HEK293 (cell line): Measurements from ENCODE around the gene S100A14.

Experiments
- CTCF ChIP-seq: fragments of 450-650 bp; formaldehyde crosslinking; IDR thresholded peaks from 2 replicates; pipeline ENCODE4 v1.5.1; 2016; ENCODE audit warnings: missing biosample characterization, missing genetic modification characterization
- KLF16 ChIP-seq: fragments of 450-650 bp; formaldehyde crosslinking; IDR thresholded peaks from 2 replicates; pipeline ENCODE4 v1.5.1; 2017; ENCODE audit warnings: missing biosample characterization, missing genetic modification characterization
- PRDM10 ChIP-seq: fragments of 450-650 bp; formaldehyde crosslinking; IDR thresholded peaks from 2 replicates; pipeline ENCODE4 v1.5.1; 2016; ENCODE audit warnings: missing biosample characterization, missing genetic modification characterization
- REST ChIP-seq: fragments of 450-650 bp; formaldehyde crosslinking; IDR thresholded peaks from 2 replicates; pipeline ENCODE4 v1.5.1; 2016; ENCODE audit warnings: missing biosample characterization, missing genetic modification characterization
- ZEB2 ChIP-seq: fragments of 450-650 bp; formaldehyde crosslinking; IDR thresholded peaks from 2 replicates; pipeline ENCODE4 v1.5.1; 2016; ENCODE audit warnings: missing biosample characterization, missing genetic modification characterization
- ZNF2 ChIP-seq: fragments of 450-650 bp; formaldehyde crosslinking; IDR thresholded peaks from 2 replicates; pipeline ENCODE4 v1.5.1; 2016; ENCODE audit warnings: missing biosample characterization, missing genetic modification characterization
- ZNF37A ChIP-seq: fragments of 450-650 bp; IDR thresholded peaks from 2 replicates; pipeline ENCODE4 v1.5.1; 2018; ENCODE audit warnings: missing biosample characterization, missing genetic modification characterization
- ZNF792 ChIP-seq: fragments of 450-650 bp; formaldehyde crosslinking; IDR thresholded peaks from 2 replicates; pipeline ENCODE4 v1.5.1; 2016; ENCODE audit warnings: missing biosample characterization, missing genetic modification characterization
- ZNF837 ChIP-seq: fragments of 450-650 bp; formaldehyde crosslinking; IDR thresholded peaks from 2 replicates; pipeline ENCODE4 v1.5.1; 2016; ENCODE audit warnings: missing biosample characterization, missing genetic modification characterization
- ZSCAN5A ChIP-seq: fragments of 450-650 bp; formaldehyde crosslinking; IDR thresholded peaks from 2 replicates; pipeline ENCODE4 v1.5.1; 2016; ENCODE audit warnings: missing biosample characterization, missing genetic modification characterization

GRCh38 chr1:153652805-153653500 is 36.8 kb upstream of the S100A14 start:
- TF ChIP-seq ZEB2 (tag by site-specific recombination), result no peak
- TF ChIP-seq ZSCAN5A (tag by site-specific recombination), result no peak
- no peak for TF ChIP-seq ZNF37A (tag by site-specific recombination)
- TF ChIP-seq REST (tag by site-specific recombination), result no peak
- no peak for TF ChIP-seq ZNF2 (tag by site-specific recombination)
- no peak for TF ChIP-seq PRDM10 (tag by site-specific recombination)
- no peak for TF ChIP-seq ZNF792
- TF ChIP-seq KLF16 (tag by site-specific recombination), result no peak
- no peak for TF ChIP-seq CTCF (tag by site-specific recombination)
- no peak for TF ChIP-seq ZNF837 (tag by site-specific recombination)
